ENCODE results near the gene RNGTT.
"Not testable (repeated sequence)": the region's sequence is repeated elsewhere in the genome, so short reads cannot be mapped to it uniquely, and the experiment has no call there.

Gene RNGTT

DNA sequence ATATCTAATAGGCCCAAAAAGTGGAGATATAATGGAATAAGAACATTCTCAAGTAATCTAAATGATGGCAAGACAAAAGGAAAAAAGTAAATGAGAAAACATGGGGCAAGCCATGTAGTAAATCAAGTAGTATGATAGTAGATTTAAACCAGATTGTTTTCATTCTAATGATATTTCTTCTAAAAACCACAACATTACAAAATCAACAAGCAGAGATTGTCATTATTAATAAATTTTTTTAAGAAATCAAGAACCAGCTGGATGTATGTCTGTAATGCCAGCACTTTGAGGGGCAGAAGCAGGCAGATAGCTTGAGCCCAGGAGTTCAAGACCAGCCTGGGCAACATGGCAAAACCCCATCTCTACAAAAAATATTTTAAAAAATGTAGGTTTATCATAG lies 155.0 kb downstream of the RNGTT start:
- no peak for DNase-seq (ENCODE audit: low read depth in 2 of 2)

DNA sequence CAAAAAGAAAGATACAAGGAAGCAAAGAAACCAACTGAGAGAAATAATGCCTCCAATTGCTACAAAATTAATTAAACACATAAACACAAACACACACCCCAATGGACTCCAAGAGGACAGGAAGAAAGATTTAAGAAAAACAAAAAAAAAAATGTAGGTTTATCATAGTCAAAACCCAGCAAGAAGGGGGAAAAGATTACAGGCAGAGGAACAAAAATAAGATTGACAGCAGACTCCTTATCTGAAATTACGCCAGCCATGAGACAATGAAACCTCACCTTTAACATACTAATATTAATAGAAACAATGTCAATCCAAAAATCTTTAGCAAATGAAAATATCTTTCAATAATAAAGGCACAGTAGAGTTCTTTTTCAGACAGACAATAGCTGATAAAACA lies 155.8 kb downstream of the RNGTT start:
- DNase-seq (ENCODE audit: low read depth in 2 of 2) = no peak

DNA sequence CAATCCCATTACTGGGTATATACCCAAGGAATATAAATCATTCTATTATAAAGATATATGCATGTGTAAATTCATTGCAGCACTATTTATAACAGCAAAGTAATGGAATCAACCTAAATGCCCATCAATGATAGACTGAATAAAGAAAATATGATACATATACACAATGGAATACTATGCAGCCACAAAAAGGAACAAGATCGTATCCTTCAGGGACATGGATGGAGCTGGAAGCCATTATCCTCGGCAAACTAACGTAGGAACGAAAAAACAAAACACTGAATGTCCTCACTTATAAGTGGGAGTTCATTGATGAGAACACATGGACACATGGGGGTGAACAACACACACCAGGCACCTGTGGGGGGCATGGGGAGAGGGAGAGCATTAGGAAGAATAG lies 156.7 kb downstream of the RNGTT start:
- no peak for DNase-seq (ENCODE audit: low read depth in 2 of 2)

DNA sequence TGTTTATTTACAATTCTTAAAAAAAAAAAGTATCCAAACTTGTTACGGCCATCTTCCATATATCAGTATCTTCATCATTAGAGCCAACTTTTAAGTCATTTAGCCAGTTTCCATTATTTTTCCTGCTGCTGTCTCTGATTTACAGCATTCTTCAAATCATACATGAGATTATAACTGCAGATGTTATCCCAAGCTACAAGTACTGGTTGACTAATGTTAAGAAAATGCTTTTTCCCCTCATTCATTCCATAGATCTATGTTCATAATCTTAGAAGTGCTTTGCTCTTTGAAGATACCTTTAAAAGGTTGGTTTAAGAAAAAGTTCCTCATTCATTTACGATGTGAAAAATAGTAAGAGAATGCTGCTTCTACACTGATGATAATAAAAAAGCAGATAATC lies 158.7 kb downstream of the RNGTT start:
- DNase-seq (ENCODE audit: low read depth in 2 of 2) = no peak

DNA sequence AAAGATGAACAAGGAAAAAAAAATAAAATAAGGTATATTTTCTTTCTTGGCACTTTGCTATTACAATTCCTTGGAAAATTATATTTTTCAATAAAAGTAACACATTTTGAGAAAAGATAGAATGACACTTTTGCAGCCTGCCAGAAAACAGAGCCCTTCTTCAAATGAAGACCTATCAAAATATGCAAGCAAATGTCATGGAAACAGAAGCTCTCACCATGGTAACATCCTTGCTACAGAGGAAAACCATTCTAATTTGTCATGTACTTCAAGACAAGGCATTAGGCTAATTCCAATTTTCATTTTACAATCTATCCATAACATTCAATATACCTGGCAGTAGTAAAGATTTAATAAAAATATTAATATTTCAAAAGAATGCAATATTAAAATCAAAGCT lies 177.9 kb downstream of the RNGTT start:
- DNase-seq (ENCODE audit: low read depth in 2 of 2) = no peak

DNA sequence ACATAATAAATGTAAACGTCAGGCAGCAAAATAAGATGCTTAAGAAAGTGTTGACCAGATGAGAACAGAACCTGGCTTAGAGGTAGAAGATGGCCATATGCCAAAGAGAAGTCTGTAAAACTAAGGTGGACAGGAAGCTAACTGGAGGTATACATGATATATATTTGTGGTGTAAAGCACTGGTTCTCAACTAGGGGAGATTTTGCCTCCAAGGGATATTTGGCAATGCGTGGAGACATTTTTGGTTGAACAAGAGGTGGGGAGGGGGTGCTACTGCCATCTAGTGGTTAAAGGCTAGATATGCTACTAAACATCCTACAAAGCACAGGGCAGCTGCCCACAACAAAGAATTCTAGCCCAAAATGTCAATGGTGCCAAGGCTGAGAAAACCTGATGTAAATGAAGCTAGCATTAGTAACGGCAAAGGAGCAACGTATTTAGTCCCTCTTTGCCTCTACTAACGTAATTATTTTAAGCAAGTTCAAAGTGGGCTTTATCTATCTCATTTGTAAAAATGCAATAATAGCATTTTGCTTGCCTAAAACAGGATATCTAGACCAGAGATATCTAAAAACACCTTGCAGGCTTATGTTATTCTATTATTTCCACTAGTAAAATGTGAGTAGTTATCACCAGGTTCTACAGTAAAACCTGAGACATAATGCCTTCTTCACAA lies 182.6 kb downstream of the RNGTT start:
- DNase-seq (ENCODE audit: low read depth in 2 of 2) = peak; percentile 13 to 20

DNA sequence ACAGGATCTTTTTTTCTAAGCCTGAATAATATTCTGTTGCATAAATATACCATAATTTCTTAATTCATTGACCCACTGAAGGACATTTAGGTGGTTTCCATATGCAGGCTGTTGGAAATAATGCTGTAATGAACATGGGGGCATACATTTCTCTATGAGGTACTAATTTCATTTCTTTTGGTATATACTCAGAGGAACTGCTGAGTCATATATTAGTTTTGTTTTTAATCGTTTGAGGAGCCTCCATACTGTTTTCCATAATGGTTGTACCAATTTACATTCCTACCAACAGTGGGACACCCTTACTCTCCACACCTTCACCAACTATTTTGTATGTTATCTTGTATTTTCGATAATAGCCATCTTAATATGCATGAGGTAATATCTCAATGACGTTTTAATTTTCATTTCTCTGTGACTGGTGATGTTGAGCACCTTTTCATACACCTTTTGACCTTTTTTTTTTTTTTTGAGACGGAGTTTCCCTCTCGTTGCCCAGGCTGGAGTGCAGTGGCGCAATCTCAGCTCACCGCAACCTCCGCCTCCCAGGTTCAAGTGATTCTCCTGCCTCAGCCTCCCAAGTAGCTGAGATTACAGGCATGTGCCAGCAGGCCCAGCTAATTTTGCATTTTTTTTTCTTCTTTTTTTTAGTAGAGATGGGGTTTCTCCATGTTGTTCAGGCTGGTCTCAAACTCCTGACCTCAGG lies 187.4 kb downstream of the RNGTT start:
- DNase-seq (ENCODE audit: low read depth in 2 of 2) = no peak

DNA sequence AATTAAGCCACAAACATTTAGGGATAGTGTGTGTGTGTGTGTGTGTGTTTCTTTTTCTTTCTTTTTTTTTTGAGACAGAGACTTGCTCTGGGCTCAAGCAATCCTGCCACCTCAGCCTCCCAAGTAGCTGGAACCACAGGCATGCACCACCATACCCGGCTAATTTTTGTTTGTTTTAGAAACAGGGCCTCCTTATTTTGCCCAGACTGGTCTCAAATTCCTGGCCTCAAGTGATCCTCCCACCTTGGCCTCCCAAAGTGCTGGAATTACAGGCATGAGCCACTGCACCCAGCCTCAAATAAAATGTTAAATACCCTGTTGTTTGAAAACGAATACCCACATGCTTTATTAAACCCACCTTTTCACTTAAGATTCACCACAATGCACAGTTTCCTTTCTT lies 195.3 kb downstream of the RNGTT start:
- not testable (repeated sequence) for DNase-seq (ENCODE audit: low read depth in 2 of 2)

DNA sequence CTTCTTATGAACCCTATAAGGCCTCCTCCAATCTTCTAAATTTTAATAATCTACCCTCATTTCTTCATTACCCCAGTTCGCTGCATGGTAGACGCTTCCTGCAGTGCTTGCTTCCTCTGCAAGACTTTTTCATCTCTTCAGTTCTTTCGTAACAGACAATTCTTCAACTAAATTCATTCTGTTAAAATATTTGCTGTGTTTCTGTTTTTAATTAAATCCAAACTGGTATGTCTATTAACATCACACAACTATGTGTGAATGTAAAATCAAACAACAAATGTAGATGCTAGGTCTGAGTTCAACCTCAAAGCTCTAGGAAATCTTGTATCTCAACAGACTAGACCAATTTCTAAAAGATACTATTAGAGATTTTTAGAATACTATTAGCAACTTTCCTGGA lies 199.3 kb downstream of the RNGTT start:
- DNase-seq (ENCODE audit: low read depth in 2 of 2) = no peak

DNA sequence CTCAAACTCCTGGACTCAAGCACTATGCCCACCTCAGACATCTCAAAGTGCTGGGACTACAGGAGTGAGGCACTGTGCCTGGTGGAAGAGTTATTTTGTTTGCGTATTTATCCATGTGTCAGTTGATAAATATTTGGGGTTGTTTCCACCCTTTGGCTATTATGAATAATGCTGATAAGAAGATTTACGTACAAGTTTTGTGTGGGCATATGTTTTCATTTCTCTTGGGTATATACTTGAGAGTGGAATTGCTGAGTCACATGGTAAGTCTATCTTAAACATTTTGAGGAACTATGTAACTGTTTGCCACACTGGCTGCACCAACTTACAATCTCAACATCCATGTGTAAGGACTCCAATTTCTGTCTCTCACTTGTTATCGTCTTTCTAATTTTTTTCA lies 200.3 kb downstream of the RNGTT start:
- DNase-seq (ENCODE audit: low read depth in 2 of 2) = no peak

DNA sequence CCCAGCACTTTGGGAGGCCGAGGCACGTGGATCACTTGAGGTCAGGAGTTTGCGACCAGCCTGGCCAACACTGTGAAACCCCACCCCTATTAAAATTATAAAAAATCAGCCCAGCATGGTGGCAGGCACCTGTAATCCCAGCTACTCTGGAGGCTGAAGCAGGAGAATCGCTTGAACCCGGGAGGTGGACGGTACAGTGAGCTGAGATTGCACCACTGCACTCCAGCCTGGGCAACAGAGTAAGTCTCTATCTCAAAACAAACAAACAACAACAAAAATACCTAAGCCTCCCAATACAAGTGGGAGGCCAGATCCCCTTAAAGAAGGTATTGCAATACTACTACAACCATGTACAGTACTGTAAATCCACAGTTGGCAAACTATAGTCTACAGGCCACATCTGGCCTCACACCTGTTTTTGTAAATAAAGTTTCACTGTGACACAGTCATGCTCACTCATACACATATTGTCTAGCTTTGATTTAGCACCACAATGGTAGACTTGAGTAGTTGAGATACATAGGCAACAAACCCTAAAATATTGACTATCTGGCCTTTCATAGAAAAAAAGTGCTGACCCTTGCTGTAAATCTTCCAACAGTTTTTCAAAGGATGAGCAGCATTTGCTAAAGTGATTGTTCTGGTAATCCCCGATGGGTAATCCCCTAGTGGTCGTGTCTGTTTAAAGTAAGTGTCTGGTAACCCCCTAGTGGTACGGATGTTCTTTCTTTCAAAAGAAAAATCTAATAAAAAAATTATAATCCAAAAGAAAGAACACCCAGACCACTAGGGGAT lies 202.0 kb downstream of the RNGTT start:
- DNase-seq (ENCODE audit: low read depth in 2 of 2) = no peak

DNA sequence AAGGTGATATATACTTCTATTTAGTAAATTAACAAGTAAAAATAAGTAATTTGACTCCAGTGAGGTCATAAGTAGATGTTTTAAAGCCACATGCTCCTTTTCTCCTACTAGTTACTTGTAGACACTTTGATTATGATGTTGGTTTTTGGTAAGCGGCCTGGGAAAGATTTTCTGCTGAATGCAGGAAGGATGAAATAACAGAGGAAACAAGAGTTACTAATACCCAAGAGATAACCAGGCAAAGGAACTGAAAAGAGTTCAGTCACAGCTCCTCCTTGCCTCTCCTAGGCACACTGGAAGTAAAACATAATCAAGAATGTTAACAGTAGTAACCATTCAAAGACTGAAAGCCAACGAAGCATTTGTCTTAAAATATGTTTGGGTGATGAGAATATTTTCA lies 203.3 kb downstream of the RNGTT start:
- DNase-seq (ENCODE audit: low read depth in 2 of 2) = no peak

DNA sequence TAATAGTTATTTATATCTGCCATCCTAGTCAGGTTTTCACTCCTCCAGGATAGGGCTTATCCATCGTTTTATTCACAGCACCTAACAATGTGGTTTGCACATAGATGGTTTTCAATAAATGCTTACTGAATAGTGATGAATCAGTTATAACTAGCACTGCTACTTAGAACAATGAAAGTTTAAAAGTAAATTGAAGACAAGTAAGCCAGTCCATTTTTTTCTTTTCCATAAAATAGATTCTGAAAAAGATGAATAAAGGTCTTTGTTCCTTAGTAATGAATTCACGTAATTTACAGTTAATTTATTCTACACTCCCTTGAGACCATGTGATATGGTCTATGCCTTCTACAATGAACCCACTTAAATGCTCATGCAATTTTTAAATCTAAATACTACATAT lies 212.5 kb downstream of the RNGTT start:
- no peak for DNase-seq (ENCODE audit: low read depth in 2 of 2)

DNA sequence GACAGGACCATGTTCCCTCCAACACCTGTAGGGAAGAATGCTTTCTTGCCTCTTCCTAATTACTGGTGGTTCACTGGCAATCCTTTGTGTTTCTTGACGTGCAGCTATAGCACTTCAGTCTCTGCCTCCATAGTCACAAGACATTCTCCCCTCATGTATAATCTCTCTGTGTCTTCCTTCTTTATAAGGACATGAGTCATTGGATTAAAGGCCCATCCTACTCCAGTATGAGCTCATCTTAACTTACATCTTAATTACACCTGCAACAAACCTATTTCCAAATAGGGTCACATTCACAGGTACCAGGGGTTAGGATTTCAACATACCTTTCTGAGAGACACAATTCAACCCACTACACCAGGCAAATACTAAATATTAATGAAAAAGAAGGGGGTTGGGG lies 213.6 kb downstream of the RNGTT start:
- no peak for DNase-seq (ENCODE audit: low read depth in 2 of 2)

DNA sequence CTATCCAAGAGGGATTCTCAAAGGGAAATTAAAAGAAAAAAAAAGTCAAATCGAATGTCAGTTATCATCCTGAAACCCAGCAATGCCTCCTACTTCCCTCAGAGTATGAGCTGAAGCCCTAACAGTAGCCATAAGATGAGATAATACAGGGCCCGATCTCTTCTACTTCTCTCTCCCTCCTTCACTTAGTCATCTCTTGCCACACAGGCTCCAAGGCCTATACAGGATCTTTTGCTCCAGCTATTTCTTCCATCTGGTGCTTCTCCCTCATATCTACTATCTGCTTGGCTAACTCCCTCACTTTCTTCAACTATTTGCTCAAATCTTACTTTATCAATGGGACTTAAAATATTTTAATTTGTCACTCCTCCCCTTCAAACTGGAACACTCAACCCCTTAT lies 215.3 kb downstream of the RNGTT start:
- no peak for DNase-seq (ENCODE audit: low read depth in 2 of 2)

DNA sequence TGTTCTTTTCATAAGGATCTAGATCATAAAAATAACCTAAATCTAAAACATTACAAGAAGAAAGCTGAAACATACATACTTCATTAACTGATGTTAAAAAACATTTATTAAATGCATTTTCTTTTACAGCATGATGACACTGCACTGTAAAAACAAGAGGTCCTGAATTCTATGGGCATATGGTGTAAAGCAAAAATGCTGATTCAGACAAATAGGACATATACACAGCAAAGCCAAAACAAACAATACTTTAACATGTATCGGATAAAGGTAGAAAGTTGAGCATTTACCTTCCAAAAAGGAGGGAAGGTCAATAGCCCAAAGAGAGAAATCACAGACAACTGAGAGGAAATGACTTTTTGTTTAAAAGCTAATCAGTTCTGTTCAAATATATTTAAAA lies 221.5 kb downstream of the RNGTT start:
- no peak for DNase-seq (ENCODE audit: low read depth in 2 of 2)

DNA sequence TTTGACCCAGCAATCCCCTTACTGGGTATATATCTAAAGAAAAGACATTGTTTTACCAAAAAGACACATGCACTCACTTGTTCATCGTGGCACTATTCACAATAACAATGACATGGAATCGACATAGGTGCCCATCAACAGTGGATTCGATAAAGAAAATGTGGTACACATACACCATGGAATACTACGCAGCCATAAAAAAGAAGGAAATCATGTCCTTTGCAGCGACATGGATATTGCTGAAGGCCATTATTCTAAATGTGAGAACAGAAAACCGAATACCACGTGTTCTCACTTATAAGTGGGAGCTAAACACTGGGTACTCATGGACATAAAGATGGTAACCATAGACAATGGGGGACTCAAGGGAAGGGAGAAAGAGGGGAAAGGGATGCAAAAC lies 222.3 kb downstream of the RNGTT start:
- no peak for DNase-seq (ENCODE audit: low read depth in 2 of 2)

DNA sequence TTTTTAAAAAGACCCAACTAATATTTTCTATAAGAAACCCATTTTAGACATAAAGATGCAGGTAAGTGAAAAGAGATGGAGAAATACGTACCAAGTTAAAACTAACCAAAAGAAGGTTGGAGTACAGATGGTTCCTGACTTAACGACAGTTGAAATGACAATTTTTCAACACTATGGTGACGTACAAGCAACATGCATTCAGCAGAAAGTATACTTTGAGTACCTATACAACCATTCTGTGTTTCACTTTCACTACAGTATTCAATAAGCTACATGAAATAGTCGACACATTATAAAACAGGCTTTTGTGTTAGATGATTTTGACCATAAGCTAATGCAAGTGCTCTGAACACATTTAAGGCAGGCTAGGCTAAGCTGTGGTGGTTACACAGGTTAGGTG lies 228.9 kb downstream of the RNGTT start:
- no peak for DNase-seq (ENCODE audit: low read depth in 2 of 2)

DNA sequence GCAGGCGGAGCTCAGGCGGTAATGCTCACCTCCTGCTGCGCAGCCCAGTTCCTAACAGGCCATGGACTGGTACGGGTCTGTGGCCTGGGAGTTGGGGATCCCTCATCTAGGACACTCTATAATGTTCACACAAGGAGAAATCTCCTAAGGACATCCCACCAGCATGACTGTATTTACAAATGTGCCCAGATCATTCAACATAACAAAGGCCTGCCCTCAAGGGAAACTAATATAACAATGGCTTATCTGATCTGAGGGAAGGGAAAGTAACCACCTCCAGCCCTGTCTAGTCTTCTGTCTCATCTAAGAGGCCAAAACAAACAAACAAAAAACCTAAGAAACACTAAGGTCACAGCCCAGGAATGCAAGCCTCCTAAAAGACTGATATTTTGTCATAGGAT lies 232.8 kb downstream of the RNGTT start:
- DNase-seq (ENCODE audit: low read depth in 2 of 2) = no peak

DNA sequence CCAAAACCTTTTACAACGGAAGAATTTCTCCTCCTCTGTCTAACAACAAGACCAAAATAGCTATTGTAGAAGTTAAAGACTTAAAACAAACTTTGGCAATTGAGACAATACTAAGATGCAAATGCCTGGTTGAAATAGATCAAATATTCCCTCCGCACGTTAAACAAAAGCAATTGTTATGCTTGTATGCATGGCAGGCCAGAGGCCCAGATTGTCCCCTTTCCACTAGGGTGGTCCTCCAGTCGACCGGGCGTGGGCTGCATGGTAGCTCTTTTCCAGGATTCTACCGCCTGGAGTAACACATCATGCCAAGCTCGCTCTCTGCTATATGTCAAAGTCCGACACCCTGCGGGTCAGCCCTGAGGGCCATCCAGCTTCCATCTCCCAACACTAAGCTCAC lies 234.7 kb downstream of the RNGTT start:
- DNase-seq (ENCODE audit: low read depth in 2 of 2) = no peak

DNA sequence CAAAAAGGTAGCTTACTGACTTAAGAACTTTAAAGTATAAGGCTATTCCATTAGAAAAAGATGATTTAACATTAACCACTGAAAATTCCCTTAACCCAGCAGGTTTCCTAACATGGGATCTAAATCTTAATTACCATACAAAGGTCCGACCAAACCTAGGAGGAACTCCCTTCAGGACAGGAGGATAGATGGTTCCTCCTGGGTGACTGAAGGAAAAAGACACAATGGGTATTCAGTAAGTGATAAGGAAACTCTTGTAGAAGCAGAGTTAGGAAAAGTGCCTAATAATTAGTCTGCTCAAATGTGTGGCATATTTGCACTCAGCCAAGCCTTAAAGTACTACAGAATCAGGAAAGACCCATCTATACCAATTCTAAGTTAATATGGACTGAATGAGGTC lies 237.0 kb downstream of the RNGTT start:
- DNase-seq (ENCODE audit: low read depth in 2 of 2) = not testable (repeated sequence)

DNA sequence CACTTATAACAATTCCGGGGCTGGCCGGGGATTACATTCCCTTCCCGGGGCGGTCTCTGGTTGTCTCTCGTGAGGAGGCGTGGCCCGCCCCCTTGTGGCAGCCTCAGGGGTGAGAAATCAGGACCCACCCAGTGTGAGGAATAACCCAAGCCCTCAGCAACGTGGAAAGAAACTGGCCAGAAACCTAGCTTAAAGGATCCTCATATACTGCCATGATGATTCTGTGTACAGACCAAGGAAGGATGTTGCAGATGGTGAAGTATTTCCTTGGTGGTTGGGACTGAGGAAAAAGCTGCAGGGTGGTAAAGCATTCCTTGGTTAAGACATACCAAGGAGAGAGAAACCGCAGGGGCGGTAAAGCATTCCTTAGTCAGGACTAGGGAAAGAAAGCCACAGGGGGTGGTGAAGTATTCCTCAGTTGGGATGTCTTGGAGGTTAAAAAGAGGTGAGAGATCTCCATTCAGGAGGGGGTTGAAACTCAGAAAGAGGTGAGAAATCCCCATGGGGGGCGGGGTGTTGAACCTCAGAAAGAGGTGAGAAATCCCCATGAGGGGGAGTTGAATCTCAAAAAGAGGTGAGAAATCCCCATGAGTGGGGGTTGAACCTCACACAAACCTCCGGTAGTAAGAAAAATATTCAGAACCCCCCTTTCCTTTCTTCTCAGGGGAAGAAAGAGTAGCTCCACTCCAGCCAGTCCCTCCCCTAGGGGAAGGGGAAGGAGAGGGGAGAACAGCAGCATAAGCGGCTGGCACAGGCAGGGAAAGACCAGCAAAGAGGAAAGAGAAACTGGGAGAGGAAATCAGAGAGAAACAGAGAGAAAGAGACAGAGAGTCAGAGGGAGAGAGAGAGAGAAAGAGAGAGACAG lies 238.1 kb downstream of the RNGTT start:
- DNase-seq (ENCODE audit: low read depth in 2 of 2) = peak in 1 of 2 experiments; percentile 7
